A375 (cell line): ENCODE results near the gene NKAIN1. TPM values are rescaled to one million over a fixed set of nuclear protein-coding genes. Genes with fewer than 3 reads are reported as not detected.

Experiments
- total RNA-seq: library from RNA; depleted of rRNA; stranded (reverse); fragments of >200 nt; shearing (Covaris generic); gene quantifications from 2 replicates; pipeline ENCODE4 v1.2.3, GENCODE V29; 2014; rRNA removed

Gene NKAIN1
- 0.50 and 1.4 TPM in 2 replicates for total RNA-seq

GRCh38 chr1:31239653-31240241 lies at the start of gene NKAIN1:
TSS of gene NKAIN1 (minus strand) at chr1:31239887. CDS start at chr1:31239547, 340 bp downstream.

Other genes with a start within 250 kb of the NKAIN1 start
- 44.7 and 66.9 TPM in 2 replicates for gene PUM1, start 174.2 kb downstream of the NKAIN1 start, total RNA-seq
- 165 and 184 TPM in 2 replicates for gene SNRNP40, start 56.9 kb upstream of the NKAIN1 start, total RNA-seq
- gene ZCCHC17, start 57.1 kb upstream of the NKAIN1 start, total RNA-seq = 56.1 and 58.2 TPM in 2 replicates
- 0.68 TPM in 1 of 2 replicates, not detected in the other for gene FABP3, start 133.2 kb upstream of the NKAIN1 start, total RNA-seq
- 20.3 and 22.6 TPM in 2 replicates for gene SERINC2, start 173.3 kb upstream of the NKAIN1 start, total RNA-seq